Endothelial cell of hepatic sinusoid (primary cell): Measurements from ENCODE around the gene F7.

Experiments used
- in situ Hi-C: cut with HindIII; loops from 2 replicates; pipeline ENCODE4 v1.10.0; 2017; ENCODE audit warnings: low sequenced_read_pairs

The F7 gene

DNA sequence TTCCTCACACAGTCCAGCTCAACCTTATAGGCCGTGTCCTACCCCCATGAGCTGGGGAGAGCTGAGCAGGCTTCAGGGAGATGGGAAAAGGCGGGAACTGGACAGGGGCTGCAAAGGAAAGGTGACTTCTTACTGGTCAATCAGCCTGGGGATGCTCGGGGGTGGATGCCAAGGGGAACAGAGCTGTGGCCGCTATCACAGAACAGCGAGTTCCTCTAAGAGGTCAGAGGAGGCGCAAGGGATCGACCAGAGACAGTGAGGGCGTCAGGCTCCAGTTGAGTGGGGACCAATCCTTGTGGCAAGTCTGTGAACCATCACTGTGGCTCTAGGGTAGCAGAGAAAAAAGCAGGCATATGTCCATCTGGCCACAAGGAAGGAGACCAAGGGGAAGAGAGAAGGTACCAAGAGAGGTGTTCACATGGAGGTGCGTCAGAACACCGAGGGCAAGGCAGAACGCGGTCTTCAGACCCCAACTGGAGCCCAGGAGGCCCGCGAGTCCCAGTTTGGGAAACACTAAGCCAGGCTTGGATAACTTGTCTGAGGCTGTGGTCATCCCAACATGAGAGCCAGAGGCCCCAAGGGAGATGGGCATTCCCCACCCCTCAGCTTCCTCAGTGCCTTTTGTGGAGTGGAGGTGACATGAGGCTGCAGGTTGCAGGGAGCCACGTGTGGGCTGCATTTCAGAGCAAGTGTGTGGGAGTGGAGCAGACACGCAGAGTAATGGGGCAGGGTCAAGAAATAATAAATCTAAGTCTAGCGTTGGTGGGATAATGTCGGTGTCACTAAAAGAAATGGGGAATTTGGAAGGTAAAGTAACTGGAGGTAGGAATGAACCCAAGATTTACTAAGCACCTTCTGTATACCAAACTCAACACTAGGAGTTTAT lies 20.9 kb downstream of the F7 start:
- in situ Hi-C loops: no loop called here

DNA sequence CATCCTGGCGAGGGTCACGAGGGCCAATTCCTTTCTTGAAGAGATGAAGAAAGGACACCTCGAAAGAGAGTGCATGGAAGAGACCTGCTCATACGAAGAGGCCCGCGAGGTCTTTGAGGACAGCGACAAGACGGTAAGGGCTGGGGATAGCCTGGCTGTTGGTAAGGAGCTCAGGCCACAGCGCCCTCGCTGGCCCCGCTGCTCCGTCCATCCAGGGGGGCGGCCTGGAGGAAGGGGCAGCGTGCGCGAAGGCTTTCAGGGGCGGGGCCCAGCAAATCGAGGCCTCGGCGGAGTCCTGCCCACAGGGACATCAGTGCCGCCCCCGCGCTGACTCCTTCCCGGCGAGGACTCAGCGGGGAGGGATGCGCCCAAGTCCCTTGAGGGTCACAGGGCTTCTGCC lies 23.9 kb downstream of the F7 start:
- in situ Hi-C loops: no loop called here

- in situ Hi-C loops: loop anchor here (5.0 to 10.0 kb wide), 2 partner anchors 55 to 92 kb away; no protein-coding TSS in a partner anchor
Observed at GRCh38 chr13:113129921-113130750, 24.5 kb downstream of the F7 start.

DNA sequence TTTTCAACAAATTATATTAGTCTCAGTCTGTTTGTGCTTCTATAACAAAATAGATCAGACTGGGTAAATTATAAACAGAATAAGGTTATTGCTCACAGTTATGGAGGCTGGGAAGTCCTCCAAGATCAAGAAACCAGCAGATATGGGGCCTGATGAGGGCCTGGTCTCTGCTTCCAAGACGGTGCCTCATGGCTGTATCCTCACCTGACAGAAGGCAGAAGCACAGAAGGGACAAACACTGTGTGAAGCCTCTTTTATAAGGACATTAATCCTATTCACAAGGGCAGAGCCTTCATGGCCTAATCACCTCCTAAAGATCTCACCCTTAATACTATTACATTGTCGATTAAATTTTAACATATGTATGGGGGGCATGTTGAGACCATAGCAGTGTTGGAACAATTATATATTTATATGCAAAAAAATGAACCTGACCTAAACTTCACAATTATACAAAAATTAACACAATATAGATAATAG lies 29.7 kb downstream of the F7 start:
- in situ Hi-C loops: loop anchor here (10.0 kb wide), 1 partner anchor 61 kb away; no protein-coding TSS in a partner anchor

DNA sequence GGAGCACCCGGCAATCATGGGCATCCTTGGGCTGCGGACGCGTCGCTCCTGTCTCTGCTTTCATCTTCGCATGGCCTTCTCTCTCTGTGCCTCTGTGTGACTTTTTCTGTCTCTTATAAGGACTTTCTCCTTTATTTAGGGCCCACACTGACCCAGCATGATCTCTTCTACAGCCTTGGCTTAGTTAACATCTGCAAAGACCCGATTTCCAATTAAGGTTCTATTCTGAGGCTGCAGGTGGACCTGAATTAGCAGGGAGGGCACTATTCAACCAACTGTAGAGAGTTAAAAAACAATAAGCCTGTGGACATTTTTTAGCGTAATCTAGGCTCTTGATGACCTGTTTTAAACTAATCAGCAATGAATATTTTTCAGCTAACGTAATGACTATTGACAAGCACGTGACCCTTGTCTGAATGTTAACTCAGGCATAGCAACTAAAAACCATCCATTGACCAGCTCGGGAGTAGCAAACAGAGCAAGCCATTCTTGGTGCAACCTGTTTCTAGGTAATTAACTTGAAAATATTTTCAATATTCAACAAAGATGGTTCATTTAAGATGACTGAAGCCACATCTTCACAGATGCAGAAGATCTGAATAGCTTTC lies 32.2 kb downstream of the F7 start:
- in situ Hi-C loops: loop anchor here (10.0 kb wide), 1 partner anchor 63 kb away; no protein-coding TSS in a partner anchor

GRCh38 chr13:113138792-113139551 lies 33.4 kb downstream of the F7 start:
- in situ Hi-C loops: loop anchor here (10.0 kb wide), 1 partner anchor 64 kb away; no protein-coding TSS in a partner anchor

DNA sequence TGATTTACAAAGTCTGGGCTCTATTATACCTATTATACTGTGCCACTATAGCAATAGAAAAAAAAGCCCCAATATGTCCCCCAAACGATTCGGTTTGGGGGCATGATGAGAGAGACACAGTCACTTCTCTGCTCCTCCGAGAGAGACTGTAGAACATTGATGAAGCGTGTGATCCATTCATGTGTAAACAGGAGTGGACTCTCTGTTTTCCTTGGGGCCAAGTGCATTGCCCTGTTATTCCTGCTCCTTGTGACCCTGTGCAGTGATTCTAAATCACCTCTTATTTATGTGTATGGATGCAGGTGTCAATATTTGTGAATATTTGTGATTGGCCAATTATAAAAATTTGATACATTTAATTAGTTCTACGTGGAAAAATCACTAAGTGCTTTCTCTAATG lies 34.0 kb downstream of the F7 start:
- in situ Hi-C loops: loop anchor here (10.0 kb wide), 1 partner anchor 65 kb away; no protein-coding TSS in a partner anchor

DNA sequence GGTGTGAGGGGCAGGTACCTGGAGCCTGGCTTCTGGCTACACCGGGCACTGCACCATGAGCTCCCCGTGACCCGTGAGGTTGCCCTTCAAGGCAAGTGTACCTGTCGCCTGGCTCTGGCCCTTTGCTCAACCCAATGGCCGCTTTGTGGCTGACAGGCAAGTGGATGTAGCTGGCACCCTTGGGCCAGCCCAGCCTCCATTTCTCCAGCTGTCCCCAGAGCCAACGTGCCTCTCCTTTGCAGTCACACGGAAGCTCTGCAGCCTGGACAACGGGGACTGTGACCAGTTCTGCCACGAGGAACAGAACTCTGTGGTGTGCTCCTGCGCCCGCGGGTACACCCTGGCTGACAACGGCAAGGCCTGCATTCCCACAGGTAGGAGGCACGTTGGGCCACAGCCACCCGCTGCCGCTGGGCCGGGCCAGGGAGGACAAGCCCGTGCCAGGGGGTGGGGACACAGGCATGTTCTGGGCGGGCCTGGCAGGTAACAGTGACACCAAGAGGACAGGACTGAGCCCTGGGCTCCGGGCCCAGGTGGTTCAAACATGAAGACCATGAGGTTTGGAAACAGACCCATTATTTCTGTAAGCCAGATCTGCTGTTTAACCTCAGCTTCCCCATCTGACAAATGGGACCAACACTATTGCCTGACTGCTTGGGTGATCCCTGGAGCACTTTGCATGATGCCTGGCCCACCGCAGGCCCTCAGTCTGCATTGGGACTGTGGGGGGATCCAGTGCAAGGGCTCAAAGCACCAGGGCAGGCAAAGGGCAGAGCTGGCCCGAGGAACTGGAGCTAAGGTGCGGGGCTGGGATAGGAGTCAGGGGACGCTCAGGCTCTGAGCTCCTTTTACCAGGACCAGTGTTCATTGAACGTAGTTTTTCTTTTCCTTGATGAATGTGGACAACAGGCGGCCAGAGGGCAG lies 35.3 kb downstream of the F7 start:
- in situ Hi-C loops: no loop called here

- in situ Hi-C loops: no loop called here
Observed at GRCh38 chr13:113141601-113141970, 36.0 kb downstream of the F7 start.

GRCh38 chr13:113142876-113143275 lies 37.3 kb downstream of the F7 start:
- in situ Hi-C loops: no loop called here

GRCh38 chr13:113143466-113144254 lies 38.1 kb downstream of the F7 start:
- in situ Hi-C loops: no loop called here

DNA sequence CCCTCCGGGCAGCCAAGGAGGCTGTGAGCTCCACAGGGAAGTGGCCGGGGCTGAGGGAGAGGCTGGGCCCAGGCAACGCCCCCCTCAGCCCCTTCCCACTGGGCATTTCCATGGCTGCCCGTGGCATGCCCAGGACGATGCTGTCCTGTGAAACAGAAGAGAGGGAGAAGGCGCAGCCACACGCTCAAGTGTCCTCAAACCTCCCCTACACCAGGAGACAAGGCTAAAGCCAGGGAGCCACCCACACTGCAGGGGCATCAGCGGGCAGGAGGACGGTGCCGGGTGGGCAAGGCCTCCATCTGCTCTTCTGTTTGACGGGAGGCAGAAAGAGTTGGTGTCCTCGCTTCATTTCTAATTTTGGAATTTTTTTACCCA lies 38.7 kb downstream of the F7 start:
- in situ Hi-C loops: no loop called here

DNA sequence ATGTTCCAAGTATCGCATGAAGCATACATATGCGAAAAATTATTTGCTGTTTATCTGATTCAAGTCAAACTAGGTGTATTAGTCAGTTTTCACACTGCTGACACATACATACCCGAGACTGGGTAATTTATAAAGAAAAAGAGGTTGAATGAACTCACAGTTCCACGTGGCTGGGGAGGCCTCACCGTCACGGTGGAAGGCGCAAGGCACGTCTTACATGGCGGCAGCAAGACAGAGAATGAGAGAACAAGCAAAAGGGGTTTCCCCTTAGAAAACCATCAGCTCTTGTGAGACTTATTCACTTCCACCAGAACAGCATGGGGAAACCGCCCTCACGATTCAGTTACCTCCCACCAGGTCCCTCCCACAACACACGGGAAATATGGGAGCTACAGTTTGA lies 39.9 kb downstream of the F7 start:
- in situ Hi-C loops: no loop called here

GRCh38 chr13:113145911-113146598 lies 40.5 kb downstream of the F7 start:
- in situ Hi-C loops: no loop called here

GRCh38 chr13:113146750-113147149 lies 41.2 kb downstream of the F7 start:
- in situ Hi-C loops: no loop called here

GRCh38 chr13:113147206-113147605 lies 41.6 kb downstream of the F7 start:
- in situ Hi-C loops: no loop called here

GRCh38 chr13:113148407-113148806 lies 42.8 kb downstream of the F7 start:
- in situ Hi-C loops: no loop called here

DNA sequence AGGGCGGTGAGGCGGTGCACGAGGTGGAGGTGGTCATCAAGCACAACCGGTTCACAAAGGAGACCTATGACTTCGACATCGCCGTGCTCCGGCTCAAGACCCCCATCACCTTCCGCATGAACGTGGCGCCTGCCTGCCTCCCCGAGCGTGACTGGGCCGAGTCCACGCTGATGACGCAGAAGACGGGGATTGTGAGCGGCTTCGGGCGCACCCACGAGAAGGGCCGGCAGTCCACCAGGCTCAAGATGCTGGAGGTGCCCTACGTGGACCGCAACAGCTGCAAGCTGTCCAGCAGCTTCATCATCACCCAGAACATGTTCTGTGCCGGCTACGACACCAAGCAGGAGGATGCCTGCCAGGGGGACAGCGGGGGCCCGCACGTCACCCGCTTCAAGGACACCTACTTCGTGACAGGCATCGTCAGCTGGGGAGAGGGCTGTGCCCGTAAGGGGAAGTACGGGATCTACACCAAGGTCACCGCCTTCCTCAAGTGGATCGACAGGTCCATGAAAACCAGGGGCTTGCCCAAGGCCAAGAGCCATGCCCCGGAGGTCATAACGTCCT lies 43.4 kb downstream of the F7 start:
- in situ Hi-C loops: no loop called here
